Fibroblast of gingiva (primary cell): ENCODE measurements around the gene PAX4.

Experiments used
- DNase-seq: peaks from one replicate; pipeline ENCODE4 v3.0.0-alpha.2; 2011; ENCODE audit warnings: low read depth

Gene PAX4, protein sequence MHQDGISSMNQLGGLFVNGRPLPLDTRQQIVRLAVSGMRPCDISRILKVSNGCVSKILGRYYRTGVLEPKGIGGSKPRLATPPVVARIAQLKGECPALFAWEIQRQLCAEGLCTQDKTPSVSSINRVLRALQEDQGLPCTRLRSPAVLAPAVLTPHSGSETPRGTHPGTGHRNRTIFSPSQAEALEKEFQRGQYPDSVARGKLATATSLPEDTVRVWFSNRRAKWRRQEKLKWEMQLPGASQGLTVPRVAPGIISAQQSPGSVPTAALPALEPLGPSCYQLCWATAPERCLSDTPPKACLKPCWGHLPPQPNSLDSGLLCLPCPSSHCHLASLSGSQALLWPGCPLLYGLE

DNA sequence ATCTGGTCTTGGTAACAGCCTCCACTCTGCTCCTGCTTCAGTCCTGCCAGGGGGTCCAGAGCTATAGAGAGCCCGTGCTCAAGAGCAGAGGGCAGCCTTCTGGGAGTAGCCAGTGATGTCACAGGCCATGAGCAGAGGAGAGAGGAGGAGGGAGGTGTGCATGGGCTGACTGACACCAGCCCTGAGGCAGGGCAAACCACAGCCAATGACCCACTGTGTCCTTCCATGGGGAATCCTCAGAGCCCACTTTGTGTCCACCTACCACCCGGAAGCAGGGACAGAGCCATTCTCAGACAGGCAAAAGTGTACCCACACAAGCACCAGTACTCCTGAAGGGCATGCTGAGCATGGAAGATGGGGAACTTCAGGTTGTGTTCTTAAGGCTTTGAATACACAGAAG is at the start of gene PAX4:
PAX4 (minus strand) TSS at position 101 of the 400 bp plus-strand sequence. CDS start 2,214 bp downstream, outside the sequence.
- no peak for DNase-seq

DNA sequence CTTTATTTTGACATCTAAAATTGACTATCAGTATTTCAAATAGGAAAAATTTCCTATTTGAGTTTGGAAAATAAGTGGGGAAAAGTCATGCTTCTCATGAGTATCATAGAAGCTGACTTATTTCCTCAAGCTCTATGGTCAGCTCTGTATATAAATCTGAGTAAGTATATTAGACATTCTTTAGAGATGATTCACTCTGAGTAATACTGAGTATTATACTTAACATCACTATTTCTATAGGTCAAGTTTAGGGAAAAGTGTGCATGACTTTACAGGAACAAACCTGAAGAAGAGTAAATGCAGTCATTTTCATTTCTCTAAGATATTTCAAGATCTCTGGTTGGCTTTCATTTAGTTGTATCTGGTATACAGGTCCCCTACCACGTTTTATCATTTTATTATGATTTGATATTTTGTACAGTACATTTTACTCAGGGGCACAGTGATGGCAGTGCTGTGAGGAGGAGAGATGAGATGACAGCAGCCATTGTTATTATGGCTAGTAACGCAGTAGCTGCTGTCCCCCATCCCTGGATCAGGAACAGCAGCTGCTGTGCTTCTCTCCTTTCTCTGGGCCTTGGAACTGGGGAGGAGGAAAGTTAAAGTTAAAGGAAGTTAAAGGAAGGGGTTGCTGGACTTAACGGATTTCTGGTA is 49.2 kb upstream of the PAX4 start:
- DNase-seq: peak; percentile 14

DNA sequence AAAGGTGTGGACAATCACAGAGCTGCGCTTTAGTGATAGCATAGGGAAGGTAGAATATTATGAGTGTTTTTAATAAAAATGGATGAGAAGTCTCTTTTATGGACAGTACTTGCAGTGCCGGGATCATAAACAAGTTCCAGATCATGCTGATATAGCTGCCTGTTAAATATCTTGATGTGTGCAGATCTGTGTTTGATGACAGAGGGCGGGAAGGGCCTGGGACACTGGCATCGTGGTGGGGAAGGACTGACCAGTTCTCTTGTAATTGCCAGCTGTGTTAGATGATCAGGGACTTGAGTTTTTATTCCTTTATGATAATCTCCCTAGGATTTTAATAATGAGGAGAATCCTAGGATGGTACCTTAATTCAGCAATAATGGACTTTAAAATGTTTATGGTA is 48.7 kb upstream of the PAX4 start:
- no peak for DNase-seq

DNA sequence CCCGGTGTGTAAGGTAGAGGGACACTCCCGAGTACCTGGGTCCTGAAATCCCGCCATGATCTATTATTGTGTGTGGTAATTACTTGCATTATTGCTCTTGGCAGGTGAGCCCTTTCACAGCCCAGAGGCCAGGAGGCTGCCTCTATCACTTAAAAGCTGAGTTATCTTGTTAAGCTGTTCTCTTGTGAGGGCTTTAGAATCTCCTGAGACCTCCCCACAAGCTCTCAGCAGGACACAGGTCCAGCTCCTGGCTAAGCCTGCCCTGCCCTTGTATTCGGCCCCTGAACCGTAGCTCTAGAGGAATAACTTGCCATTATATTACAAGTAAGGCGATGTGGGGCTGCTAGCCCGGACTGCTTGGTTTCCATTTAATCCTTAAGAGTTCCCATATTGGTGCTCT is 48.0 kb upstream of the PAX4 start:
- no peak for DNase-seq

DNA sequence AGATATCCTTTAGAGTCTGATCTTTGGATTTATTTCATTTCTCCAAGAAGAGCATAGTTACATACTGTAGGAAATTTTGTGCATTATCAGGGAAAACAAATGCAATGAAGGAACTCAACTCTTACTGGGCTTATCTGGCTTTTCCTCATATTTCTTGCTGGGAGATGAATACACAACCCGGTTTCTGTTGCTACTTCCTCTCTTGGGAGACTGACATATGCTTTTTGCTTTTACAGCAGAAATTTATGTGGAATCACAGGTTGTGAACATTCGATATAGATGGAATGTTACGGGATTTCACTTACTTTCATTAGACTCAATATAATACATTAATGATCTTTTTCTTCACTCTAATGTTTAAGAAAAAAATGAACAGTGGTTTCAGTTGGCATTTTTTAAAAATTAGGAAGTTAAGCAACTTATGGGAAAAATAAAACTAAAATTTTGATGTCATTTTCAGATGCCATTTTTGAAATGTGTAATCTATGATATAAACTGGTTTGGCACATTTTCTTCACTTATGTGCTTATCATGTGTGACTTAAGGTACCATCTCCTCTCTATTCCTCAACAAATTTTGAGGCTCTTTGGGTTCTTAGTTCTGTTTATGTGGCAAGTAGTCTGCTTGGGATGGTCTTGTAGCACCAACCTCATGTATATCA is 41.2 kb upstream of the PAX4 start:
- DNase-seq: no peak

DNA sequence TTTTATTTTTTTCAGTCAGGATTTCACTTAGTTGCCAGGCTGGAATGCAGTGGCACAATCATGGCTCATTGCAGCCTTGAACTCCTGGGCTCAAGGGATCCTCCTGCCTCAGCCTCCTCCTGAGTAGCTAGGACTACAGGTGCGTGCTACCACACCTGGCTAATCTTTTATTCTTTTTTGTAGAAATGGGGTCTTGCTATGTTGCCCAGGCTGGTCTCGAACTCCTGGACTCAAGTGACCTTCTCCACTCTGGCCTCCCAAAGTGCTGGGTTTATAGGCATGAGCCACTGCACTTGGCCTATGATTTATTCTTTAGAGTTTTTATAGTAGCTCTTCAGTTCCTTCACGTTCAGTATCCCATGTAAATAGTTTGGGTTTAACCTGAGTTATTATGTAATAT is 39.6 kb upstream of the PAX4 start:
- DNase-seq: no peak

DNA sequence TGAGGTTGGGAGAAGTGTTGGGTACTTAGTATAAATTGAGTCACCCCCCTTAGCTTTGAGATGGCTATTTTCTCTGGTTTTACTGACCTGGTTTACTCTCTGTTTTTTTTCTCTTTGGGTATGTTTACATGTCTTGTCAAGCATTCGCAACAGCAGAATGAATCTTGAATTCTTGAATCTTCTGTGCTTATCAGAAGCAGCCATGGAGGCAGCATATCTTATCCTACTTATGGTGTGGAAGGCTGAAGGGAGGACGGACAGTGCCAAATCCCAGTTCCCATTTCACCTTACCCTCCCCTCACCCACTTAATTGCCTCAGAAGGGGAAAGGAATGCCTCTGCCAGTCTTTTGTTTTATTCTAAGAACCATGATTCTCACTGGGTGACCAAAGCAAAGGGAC is 37.8 kb upstream of the PAX4 start:
- no peak for DNase-seq

DNA sequence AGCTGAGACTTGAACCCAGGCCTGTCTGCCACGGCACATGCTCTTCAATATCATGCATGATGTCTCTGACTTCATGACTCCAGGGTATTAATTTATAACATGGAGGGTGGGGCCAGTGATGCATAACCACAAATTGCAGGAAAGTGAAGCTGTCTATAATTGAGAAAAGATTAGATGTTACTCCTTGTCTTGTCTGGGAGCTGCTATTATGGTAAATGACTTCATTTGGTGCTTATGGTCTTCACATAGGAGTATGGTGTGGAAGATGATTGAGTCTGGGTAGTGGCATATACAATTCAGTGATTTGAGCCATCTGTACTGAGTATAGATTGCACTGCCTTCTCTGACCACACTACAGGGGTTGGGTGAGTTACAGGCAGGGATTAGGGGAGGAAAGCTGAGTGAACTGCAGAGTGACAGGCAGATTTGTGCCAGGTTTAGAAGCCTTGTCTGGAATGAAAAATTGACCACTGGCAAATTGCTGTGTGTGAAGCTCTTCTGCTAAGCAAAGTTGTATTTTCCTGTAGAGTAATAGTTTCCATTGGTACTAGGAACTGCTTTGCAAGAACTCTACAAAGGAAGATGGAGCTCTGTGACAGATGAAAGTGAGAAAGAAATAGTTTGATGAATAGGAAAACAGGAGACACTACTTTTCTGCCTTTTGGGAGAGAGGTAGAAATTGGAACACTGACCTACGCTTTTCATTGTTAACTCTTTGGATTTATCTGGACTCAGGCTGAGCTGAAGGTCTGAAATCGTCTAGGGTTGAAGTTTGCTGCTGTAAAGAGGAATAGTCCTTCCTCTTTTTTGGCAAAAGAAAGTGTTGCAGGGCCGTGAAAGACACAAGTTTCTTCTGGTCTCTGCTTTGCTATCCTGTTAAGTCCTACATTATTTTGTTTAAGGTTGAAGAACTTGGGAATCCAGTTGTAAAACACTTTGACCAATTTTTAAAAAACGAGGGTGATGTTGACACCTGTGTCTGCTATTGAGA is 36.8 kb upstream of the PAX4 start:
- DNase-seq: peak; percentile 12

DNA sequence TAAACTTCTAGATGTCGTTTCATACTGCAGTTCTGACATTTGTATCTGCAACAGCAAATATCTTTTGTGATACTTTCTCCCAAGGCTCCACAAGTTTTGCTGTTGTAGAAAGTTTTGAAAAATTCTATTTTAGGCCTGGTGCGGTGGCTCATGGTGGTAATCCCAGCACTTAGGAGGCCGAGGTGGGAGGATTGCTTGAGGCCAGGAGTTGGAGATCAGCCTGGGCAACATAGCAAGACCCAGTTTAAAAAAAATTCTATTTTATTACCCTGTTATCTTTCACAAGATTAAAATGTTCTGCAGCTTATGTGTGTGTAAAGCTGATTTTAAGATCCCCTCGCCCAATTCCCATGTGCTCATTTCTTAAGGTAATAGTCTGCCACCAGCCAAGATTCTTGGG is 35.5 kb upstream of the PAX4 start:
- DNase-seq: no peak

DNA sequence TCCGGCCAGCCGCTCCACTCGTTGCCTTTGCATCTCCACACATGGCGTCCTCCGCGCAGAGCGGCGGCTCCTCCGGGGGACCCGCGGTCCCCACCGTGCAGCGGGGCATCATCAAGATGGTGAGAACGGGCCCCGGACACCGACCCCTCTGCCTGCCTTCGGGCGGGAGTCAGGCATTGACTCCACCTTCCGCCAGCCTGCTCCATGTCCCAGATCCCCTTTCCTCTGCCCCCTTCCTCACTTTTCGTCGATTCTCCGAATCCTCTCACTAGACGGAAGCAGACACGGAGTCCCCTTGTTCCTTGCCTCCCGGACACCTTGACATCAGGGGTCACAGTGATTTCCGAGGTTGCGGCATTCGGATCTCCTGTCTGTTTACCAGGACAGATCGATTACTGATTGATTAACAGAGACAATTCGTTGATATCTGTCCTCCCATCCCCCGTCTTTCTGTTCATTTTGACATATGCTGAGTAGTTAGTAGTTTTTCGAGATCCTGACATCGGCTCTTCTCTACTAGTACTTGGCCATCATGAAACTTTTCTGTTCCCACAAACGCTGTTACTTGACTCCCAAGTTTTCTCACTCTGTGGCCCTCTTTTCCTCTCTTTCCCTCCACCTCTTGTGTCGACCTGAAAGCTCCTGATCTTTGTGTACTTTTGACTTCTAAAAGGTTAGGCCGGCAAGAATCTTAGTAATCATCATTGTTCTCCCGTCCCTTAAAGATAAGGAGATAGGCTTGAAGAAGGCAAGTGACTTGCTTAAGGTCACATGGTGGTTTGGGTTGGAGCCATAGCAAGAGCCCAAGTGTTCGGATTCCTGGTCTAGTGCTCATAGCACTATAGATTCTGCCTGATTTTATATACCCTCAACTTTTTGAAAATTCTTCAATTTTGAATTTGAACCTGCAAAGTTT is 34.6 kb upstream of the PAX4 start:
- DNase-seq: peak; percentile 19

DNA sequence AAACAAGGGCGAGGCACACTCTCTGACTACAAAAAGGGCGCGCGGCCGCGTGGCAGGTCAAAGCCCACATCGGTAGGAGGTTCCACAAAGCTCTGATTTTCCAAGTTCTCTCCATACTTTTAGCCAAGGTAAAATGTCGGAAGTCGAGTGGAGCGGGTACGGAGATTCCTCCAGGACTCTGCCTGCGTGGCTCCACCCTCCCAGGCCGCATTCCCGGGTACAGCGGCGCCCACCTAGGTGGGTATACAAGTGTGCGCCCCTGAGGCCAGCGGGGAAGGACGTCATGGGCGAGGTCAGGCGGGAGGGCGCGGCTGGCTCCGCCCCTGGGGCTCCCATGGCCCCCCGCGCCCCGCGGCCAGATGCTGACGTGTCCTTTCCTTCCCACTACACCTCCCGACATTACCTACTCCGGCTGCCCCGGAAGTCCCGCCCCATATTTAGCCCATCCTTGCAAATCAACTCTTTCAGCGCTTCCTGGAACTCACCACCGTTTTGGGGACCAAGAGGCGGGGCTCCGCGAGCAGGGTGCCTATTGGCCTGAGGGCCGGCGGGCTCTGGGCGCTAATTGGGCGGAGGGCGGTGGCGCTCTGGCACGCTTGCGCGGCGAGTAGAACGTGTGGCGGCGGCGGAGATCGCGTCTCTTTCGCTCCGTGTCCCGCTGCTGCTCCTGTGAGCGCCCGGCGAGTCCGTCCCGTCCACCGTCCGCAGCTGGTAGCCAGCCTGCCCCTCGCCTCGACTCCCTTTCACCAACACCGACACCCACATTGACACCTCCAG is 33.8 kb upstream of the PAX4 start, which contains the start of gene SND1:
SND1 (plus strand) TSS at position 639 of the 777 bp plus-strand sequence. CDS start 180 bp downstream, outside the sequence.
- DNase-seq: peak; percentile 98

DNA sequence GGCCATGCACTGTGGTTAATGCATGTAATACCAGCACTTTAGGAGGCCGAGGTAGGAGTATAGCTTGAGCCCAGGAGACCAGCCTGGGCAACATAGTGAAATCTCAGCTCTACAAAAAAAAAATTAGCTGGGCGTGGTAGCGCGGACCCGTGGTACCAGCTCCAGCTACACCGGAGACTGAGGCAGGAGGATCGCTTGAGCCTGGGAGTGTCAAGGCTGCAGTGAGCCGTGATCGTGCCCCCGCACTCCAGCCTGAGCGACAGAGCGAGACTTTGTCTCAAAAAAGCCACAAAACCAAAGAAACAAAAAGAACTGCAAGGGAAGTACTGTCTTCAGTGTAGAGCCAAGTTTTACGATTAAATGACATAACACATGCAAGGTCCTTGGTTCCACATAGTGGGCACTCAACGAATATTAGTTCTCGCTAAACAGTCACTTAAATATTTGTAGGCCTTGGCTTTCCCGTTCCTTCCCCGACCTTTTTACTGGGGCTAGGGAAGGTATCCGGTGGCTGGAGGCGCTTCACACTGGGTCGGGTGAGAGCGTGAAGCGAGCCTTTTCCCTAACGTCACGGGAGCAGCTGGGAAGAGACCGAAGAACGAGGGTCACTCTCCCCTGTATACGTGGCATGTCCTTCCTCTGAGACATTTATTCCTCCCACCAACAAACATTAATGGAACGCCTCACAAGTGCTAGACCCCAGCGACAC is 33.1 kb upstream of the PAX4 start:
- no peak for DNase-seq

DNA sequence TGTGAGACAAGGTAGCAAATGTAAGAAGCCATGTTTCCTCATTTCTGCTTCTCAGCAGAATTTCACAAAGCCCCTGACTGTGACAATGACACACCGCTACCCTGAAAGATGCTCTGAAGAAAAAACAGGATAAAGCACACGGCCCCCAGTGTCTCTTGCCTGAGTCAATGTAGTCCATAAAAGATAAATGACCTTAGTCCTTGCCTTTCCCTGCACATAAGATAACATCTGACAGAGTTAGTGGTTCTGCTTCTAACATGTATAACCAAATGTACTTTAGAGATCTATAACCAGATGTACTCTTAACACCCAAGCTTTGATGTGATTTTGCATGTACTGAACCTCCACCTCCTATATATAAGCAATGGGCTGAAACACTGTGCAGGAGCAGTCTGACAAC is 31.0 kb upstream of the PAX4 start:
- DNase-seq: no peak

DNA sequence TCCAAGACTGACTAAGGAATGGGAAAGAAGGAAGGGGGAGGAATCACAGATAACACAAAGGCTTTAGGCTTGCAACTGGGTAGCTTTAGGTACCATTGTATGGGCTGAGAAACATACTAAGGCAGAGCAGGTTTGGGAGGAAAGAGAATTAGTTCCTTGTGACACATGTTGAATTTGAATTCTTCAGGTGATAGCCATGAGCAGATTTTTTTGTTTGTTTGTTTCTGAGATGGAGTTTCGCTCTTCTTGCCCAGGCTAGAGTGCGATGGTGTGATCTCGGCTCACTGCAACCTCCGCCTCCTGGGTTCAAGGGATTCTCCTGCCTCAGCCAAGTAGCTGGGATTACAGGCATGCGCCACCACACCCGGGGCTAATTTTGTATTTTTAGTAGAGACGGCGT is 29.7 kb upstream of the PAX4 start:
- no peak for DNase-seq

DNA sequence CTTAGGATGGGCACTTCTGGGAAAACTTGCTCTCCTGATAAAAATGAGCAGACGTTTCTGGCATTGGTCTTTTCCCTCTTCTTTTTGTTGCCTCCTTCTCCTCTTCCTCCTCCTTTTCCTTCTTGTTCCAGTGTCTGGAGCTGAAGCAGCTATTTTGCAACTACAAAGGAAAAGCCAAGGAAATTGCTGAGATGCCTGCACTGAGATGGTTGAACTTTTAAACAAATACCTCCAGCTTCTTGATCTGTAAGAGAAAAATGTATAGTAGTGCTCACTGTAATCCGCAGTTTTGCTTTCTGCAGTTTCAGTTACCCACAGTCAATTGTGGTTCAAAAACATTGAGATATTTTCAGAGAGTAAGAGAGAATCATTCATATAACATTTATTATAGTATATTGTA is 26.5 kb upstream of the PAX4 start:
- no peak for DNase-seq

DNA sequence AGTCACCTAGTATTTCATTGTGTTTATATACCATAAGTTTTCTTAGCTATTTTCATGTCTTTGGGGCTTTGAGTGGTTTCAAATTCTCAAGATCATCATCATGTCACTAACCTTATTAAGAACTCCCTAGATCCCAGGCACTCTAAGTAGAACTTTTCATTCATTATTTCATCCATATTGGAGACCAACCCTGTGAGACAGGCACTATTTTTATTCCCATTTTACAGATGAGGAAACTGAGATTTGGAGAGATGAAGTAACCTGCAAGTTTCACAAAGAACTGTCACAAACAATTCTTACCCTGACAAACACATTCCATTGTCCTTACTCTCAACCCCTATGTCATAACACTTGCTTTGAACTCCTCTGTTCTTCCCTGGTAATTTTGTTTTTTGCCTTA is 20.3 kb upstream of the PAX4 start:
- no peak for DNase-seq

DNA sequence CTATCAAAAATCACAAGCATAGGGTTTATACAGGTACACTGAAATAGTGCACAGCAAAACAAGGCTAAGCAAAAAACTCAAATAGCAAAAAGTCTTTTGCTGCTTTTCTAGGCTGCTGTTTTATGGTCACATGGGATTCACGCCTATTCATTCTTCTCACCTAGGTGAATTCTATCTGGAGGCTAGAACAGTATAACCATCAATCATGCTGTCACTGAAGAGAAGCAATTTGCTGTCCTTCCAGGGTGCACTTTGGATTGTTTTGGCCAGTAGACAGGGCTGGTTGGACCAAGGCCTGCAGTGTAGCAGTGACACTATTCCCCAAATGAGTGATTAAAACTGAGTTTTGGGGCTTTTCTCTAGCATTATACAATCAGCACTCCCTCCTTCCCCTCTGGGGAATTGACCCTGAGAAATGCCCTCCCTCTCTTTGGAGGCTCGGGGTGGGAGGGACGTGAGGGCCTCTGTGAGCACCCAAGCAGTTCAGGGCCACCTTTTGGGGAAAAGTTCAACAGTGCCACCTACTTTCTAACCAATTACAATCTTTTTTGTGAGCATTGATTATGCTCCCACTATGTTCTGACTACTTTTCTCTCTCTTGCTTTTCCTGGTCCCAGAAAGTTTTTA is 17.8 kb upstream of the PAX4 start:
- no peak for DNase-seq

DNA sequence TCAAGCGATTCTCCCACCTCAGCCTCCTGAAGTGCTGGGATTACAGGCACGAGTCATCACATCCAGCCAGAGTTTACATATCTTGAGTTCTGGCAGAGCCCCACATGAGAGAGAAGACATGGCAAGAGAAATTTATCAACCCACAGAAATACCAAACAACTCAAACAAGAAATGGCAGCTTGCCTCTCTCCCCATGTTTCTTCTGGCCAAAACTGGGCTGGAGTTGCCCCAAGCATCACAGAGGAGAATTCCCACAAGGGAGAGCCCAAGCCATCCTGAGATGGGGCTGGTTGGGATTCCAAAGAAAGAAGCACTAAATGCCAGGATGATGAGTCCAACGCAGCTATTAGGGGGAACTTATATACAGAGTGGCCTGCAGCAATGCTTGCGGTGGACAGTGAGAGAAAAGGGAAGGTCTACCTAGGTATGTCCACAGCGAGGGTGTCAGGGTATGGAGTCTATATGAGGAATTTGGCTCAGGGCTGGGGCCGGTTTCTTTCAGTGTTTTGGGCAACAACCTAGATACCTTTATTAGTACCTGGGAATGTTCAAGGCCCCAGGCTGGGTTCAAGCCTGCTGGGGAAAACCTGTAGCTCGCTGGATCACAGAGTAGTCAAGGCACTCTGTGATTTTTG is 14.5 kb upstream of the PAX4 start:
- DNase-seq: peak; percentile 84
